Heart left ventricle (tissue), 13 donors: ENCODE measurements around the gene TNFRSF8.

Source experiments
- CTCF ChIP-seq, 12 donors: fragments of 200-600 bp; sonication (generic) in 4 of 12; IDR thresholded peaks; one replicate each; pipeline versions ENCODE4 v1.5.0 to v1.8.0; 2018 to 2022; ENCODE audit warnings: antibody characterized with exemption in 12 of 12, mild to moderate bottlenecking in 5 of 12
- POLR2A ChIP-seq, 2 donors: fragments of 450-650 bp; IDR thresholded peaks; one replicate each; pipeline ENCODE4 v1.6.1; 2017; ENCODE audit warnings: antibody characterized with exemption in 2 of 2, mild to moderate bottlenecking in 2 of 2, moderate library complexity in 2 of 2
- donor health status: ischemic (EF 13 %, LVEDD 7.1; RV severe dilation, severe dysfunction).
- donor health status: DM: no; HTN: yes; CAD: no.
- donor health status: DM: no; HTN: no; CAD: no.
- donor health status: ischemic (EF 25% LVEDD 6.9; RV normal size, moderate dysfunction).
- donor health status: ischemic (EF 25% LVEDD 5.7; RV mildly dilated, moderate dysfunction).
- donor health status: ischemic (EF 35%, LVEDD 5.7; RV mildly dilated, moderate dysfunction).
- donor health status: nonischemic (EF 11% LVEDD 7.7; RV severe dilation, severe dysfunction).
- donor health status: DM: yes; HTN: yes; CAD: no.
- donor health status: PGD.
- donor health status: ischemic (EF 29% LVEDD 5.4; RV normal size, mild dysfunction).
- donor health status: nonischemic (EF 23%, LVEDD 6.1; RV moderate dilation, normal function).

GRCh38 chr1:12189328-12189682, 126.2 kb downstream of the TNFRSF8 start:
- no peak for TF ChIP-seq CTCF (IDR thresholded peaks at IDR 0.05)
- TF ChIP-seq POLR2A (IDR thresholded peaks at IDR 0.05): no peak
